Esophagus (tissue), 2 donors: ENCODE results near the gene PPCDC. TPM values are rescaled to one million over a fixed set of nuclear protein-coding genes. Genes with fewer than 3 reads are reported as not detected.
A peak's percentile ranks its signal among the peaks of the same experiment; 100 is the strongest.

ENCODE experiments used
- H3K27ac ChIP-seq, 2 donors: one replicate each; pipeline ENCODE4 v1.5.1; 2013; ENCODE audit warnings: low read depth in 2 of 2, mild to moderate bottlenecking in 2 of 2, inconsistent platforms in 1 of 2, low read length in 1 of 2, moderate library complexity in 1 of 2
- H3K27me3 ChIP-seq, 2 donors: one replicate each; pipeline ENCODE4 v1.6.1; 2013; ENCODE audit warnings: low read length in 2 of 2, control low read depth in 1 of 2, mild to moderate bottlenecking in 1 of 2; ENCODE audit not compliant: insufficient read depth in 2 of 2, control insufficient read depth in 1 of 2
- H3K36me3 ChIP-seq, 2 donors: one replicate each; pipeline ENCODE4 v1.6.1; 2013; ENCODE audit warnings: low read length in 1 of 2; ENCODE audit not compliant: control insufficient read depth in 2 of 2, insufficient read depth in 2 of 2
- H3K4me1 ChIP-seq, 2 donors: one replicate each; pipeline ENCODE4 v1.6.1; 2013; ENCODE audit warnings: low read length in 1 of 2; ENCODE audit not compliant: control insufficient read depth in 2 of 2, insufficient read depth in 2 of 2
- H3K4me3 ChIP-seq, 2 donors: one replicate each; pipeline ENCODE4 v1.5.1; 2013; ENCODE audit warnings: low read length in 2 of 2, mild to moderate bottlenecking in 2 of 2, low read depth in 1 of 2, moderate library complexity in 1 of 2
- H3K9me3 ChIP-seq, 2 donors: one replicate each; pipeline ENCODE4 v1.6.1; 2013; ENCODE audit warnings: mild to moderate bottlenecking in 2 of 2, low read depth in 1 of 2, low read length in 1 of 2, moderate library complexity in 1 of 2; ENCODE audit not compliant: control insufficient read depth in 2 of 2, insufficient read depth in 1 of 2
- WGBS, 2 donors: extraction: QIAGEN DNeasy Blood & Tissue Kit; methylation state at CpG; one replicate each; pipeline ENCODE4 v1.1.7; 2013; 5-methylcytosine and 5-hydroxymethylcytosine counted together
- polyA plus RNA-seq, 2 donors: library from polyadenylated mRNA; stranded (reverse); fragments of 200-250 nt; gene quantifications; one replicate each; pipeline ENCODE4 v1.2.3, GENCODE V29; 2013
- donor health status: healthy with polysubstance abuse.
- donor health status: Bipolar disorder and iron deficiency.

PPCDC gene
- polyA plus RNA-seq, 2 donors = 19.1 to 25.9 TPM

- Histone ChIP-seq H3K4me3 (no peak overlapping the region), H3K27ac (peak overlapping the region in 1 of 2 donors; percentile 46), H3K4me1 (peaks cover 7 to 17% of the 10 kb centered on the region in 2 donors), H3K36me3 (no peaks in the 10 kb centered on the region), H3K9me3 (no peaks in the 10 kb centered on the region), H3K27me3 (no peaks in the 10 kb centered on the region)
- WGBS, 2 donors = 93 to 95% methylated on average over 8 of the region's 8 CpGs
Measured at GRCh38 chr15:75034615-75035014, 11.2 kb downstream of the PPCDC start.

GRCh38 chr15:75036212-75036616, 12.8 kb downstream of the PPCDC start:
- Histone ChIP-seq H3K9me3 (no peaks in the 10 kb centered on the region), H3K36me3 (no peaks in the 10 kb centered on the region), H3K4me1 (peaks cover 3% of the 10 kb centered on the region in 2 donors), H3K4me3 (no peak overlapping the region), H3K27ac (peak overlapping the region; percentile 86 to 91), H3K27me3 (no peaks in the 10 kb centered on the region)
- WGBS, 2 donors = 69 to 73% methylated on average over 2 of the region's 2 CpGs

GRCh38 chr15:75037685-75038084, 14.3 kb downstream of the PPCDC start:
- WGBS, 2 donors = 75 to 78% methylated on average over 6 of the region's 6 CpGs

GRCh38 chr15:75038231-75038630, 14.8 kb downstream of the PPCDC start:
- no peaks in the 10 kb centered on the region for H3K27me3 ChIP-seq
- peak overlapping the region in 1 of 2 donors; percentile 9 for H3K27ac ChIP-seq
- H3K9me3 ChIP-seq = no peaks in the 10 kb centered on the region
- 65 to 73% methylated on average over 3 of the region's 3 CpGs for WGBS, 2 donors
- H3K4me3 ChIP-seq = no peak overlapping the region
- H3K4me1 ChIP-seq = peaks cover 5 to 12% of the 10 kb centered on the region in 2 donors
- peaks cover 0 to 3% of the 10 kb centered on the region in 2 donors for H3K36me3 ChIP-seq

More at GRCh38 chr15:75037685-75038084, 14.3 kb downstream of the PPCDC start:
- Histone ChIP-seq H3K27ac (peak overlapping the region in 1 of 2 donors; percentile 91), H3K9me3 (no peaks in the 10 kb centered on the region), H3K36me3 (peaks cover 0 to 3% of the 10 kb centered on the region in 2 donors), H3K4me1 (peaks cover 3 to 7% of the 10 kb centered on the region in 2 donors), H3K4me3 (no peak overlapping the region), H3K27me3 (no peaks in the 10 kb centered on the region)

- Histone ChIP-seq H3K4me1 (peaks cover 17 to 37% of the 10 kb centered on the region in 2 donors), H3K36me3 (peaks cover 5 to 9% of the 10 kb centered on the region in 2 donors), H3K4me3 (no peak overlapping the region), H3K27ac (peak overlapping the region; percentile 76 to 92), H3K9me3 (no peaks in the 10 kb centered on the region), H3K27me3 (no peaks in the 10 kb centered on the region)
- 43 to 55% methylated on average over 12 of the region's 12 CpGs for WGBS, 2 donors
Measured at GRCh38 chr15:75042730-75043508, 19.5 kb downstream of the PPCDC start.

- Histone ChIP-seq H3K27ac (peak overlapping the region; percentile 76 to 92), H3K36me3 (peaks cover 5 to 12% of the 10 kb centered on the region in 2 donors), H3K27me3 (no peaks in the 10 kb centered on the region), H3K4me1 (peaks cover 17 to 37% of the 10 kb centered on the region in 2 donors), H3K9me3 (no peaks in the 10 kb centered on the region), H3K4me3 (peak overlapping the region in 1 of 2 donors; percentile 23)
- WGBS, 2 donors = 51 to 53% methylated on average over 20 of the region's 20 CpGs
Measured at GRCh38 chr15:75043509-75044257, 20.3 kb downstream of the PPCDC start.

GRCh38 chr15:75044258-75044878, 21.0 kb downstream of the PPCDC start:
- H3K27ac ChIP-seq = peak overlapping the region; percentile 76 to 92
- H3K27me3 ChIP-seq = no peaks in the 10 kb centered on the region
- peaks cover 17 to 35% of the 10 kb centered on the region in 2 donors for H3K4me1 ChIP-seq
- no peaks in the 10 kb centered on the region for H3K9me3 ChIP-seq
- H3K4me3 ChIP-seq = no peak overlapping the region
- peaks cover 5 to 16% of the 10 kb centered on the region in 2 donors for H3K36me3 ChIP-seq
- WGBS, 2 donors = 81 to 90% methylated on average over 13 to 14 of the region's 14 CpGs

DNA sequence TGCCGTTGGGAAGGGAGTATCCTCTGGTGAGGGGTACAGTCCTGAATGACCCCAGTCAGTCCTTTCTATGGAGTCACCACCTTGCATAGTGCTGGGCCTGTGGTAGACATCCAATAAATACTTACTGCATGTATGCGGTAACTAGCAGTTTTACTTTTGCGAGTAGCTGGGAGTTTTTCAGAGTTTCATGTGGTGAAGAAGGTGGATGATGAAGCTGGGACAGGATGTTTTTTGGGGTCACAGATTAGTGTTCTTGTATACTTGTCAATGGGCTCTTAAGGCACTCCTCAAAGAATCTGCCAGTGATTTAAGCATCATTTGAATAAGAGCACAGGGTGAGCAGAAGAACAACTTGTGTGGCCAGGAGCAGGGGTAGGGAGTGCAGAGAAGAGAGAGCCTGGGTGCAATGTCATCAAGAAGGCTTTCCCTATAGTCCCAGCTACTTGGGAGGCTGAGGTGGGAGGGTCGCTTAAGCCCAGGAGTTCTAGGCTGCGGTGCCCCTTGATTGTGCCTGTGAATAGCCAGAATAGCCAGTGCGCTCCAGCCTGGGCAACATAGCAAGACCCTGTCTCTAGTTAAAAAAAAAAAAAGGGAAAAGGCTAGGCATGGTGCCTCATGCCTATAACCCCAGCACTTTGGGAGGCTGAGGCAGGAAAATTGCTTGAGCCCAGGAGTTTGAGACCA, 22.1 kb downstream of the PPCDC start:
- Histone ChIP-seq H3K36me3 (peaks cover 5 to 16% of the 10 kb centered on the region in 2 donors), H3K4me1 (peaks cover 17 to 35% of the 10 kb centered on the region in 2 donors), H3K4me3 (no peak overlapping the region), H3K27ac (no peak overlapping the region), H3K9me3 (no peaks in the 10 kb centered on the region), H3K27me3 (no peaks in the 10 kb centered on the region)
- 90 to 97% methylated on average over 6 of the region's 6 CpGs for WGBS, 2 donors

- Histone ChIP-seq H3K4me1 (peaks cover 14 to 24% of the 10 kb centered on the region in 2 donors), H3K36me3 (peaks cover 5 to 13% of the 10 kb centered on the region in 2 donors), H3K4me3 (no peak overlapping the region), H3K27ac (peak overlapping the region in 1 of 2 donors; percentile 34), H3K27me3 (no peaks in the 10 kb centered on the region), H3K9me3 (no peaks in the 10 kb centered on the region)
- WGBS, 2 donors = 99% methylated on average over 10 of the region's 10 CpGs
Measured at GRCh38 chr15:75048394-75048793, 25.0 kb downstream of the PPCDC start.
